Kidney epithelial cell (primary cell): ENCODE data around the gene ANKZF1. TPM values are rescaled to one million over a fixed set of nuclear protein-coding genes. Genes with fewer than 3 reads are reported as not detected.

Experiments
- DNase-seq: peaks from one replicate; pipeline ENCODE4 v3.0.0-alpha.2; 2010; ENCODE audit warnings: low read depth
- H3K27me3 ChIP-seq: 2 replicates; pipeline ENCODE4 v1.6.0; 2011; ENCODE audit warnings: low read length; ENCODE audit not compliant: control insufficient read depth, insufficient read depth
- H3K36me3 ChIP-seq: 2 replicates; pipeline ENCODE4 v1.5.1; 2011; ENCODE audit warnings: low read length; ENCODE audit not compliant: control insufficient read depth, insufficient read depth
- H3K4me3 ChIP-seq: 2 replicates; pipeline ENCODE4 v1.5.1; 2011; ENCODE audit warnings: low read depth, mild to moderate bottlenecking, control low read depth, low read length
- CTCF ChIP-seq: IDR thresholded peaks from 2 replicates; pipeline ENCODE4 v1.5.1; 2011; ENCODE audit warnings: mild to moderate bottlenecking, moderate library complexity, low read length, control low read depth, inconsistent platforms; ENCODE audit not compliant: insufficient read depth, poor library complexity, severe bottlenecking
- total RNA-seq: library from RNA; depleted of rRNA; stranded (reverse); fragments of >200 nt; gene quantifications from 2 replicates; pipeline ENCODE4 v1.2.3, GENCODE V29; 2015

Gene ANKZF1
- total RNA-seq, 1 donor from 2014 or later = 52.3 TPM

- peaks cover 6% of the 10 kb centered on the region for H3K36me3 ChIP-seq
- H3K4me3 ChIP-seq = no peak overlapping the region
- no peaks in the 10 kb centered on the region for H3K27me3 ChIP-seq
- no peak for DNase-seq
- no peak for TF ChIP-seq CTCF
These were observed 16.0 kb upstream of the ANKZF1 start for GRCh38 chr2:219213486-219214071.

- peaks cover 5% of the 10 kb centered on the region for H3K36me3 ChIP-seq
- no peak overlapping the region for H3K4me3 ChIP-seq
These were observed 15.5 kb upstream of the ANKZF1 start for GRCh38 chr2:219214141-219214540.

DNA sequence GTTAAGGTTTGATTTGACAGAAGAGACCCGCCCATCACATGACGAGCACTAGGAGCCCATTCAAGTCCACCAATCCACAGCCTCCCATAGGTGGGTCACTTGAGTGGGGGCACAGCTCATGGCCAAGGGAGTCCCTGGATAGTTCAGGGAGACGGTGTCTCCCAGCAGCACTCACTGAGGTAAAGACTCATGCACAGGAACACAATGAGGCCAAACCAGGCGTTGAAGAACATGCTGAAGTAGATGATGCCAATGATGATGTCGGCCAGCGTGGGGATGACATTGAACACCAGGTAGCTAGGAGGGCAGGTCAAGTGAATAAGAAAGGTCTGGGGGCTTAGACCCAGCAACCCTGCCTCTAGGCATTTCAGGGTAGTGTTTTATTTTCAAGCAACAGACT, 14.8 kb upstream of the ANKZF1 start:
- no peak for DNase-seq
- Histone ChIP-seq H3K4me3 (no peak overlapping the region), H3K27me3 (no peaks in the 10 kb centered on the region), H3K36me3 (peaks cover 5% of the 10 kb centered on the region)
- no peak for TF ChIP-seq CTCF

More at GRCh38 chr2:219214141-219214540, 15.5 kb upstream of the ANKZF1 start:
- no peak for TF ChIP-seq CTCF
- no peak for DNase-seq
- H3K27me3 ChIP-seq = no peaks in the 10 kb centered on the region

DNA sequence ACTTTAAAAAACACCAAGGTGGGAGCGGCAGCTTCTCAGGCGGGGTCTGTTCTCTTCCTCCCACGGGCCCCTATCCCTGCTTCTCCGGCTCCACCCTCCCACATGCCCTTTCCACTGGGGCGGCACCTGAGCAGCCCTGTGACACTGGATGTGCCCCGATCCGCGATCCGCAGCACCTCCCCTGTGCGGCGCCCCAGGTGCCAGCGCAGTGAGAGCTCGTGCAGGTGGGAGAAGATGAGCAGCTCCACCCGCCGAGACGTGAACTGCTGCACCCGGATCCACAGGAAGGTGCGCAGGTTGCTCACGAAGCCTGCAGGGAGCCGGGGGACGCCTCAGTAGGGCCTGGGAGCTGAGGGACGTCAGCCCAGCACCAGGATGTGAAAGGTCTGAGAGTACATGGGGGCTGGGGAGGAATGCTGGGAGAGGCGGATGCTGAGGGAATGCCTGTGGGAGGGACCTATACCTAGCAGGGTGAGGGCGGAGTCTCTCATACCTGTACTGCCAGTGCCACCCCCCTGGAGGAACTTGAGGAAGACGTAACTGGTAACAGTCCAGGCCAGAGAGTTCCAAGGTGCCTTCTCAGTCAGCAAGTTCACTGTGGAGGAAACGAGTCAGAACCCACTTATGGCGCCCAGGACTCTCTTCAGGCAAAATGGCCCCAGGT, 13.6 kb upstream of the ANKZF1 start:
- no peaks in the 10 kb centered on the region for H3K27me3 ChIP-seq
- no peak for TF ChIP-seq CTCF
- no peak overlapping the region for H3K4me3 ChIP-seq
- no peak for DNase-seq
- peaks cover 3% of the 10 kb centered on the region for H3K36me3 ChIP-seq

- TF ChIP-seq CTCF = no peak
- H3K4me3 ChIP-seq = no peak overlapping the region
- peaks cover 3% of the 10 kb centered on the region for H3K36me3 ChIP-seq
- H3K27me3 ChIP-seq = no peaks in the 10 kb centered on the region
- no peak for DNase-seq
These were observed 13.1 kb upstream of the ANKZF1 start for GRCh38 chr2:219216535-219216915.

- TF ChIP-seq CTCF = no peak
- Histone ChIP-seq H3K4me3 (peak overlapping the region; percentile 43), H3K27me3 (no peaks in the 10 kb centered on the region), H3K36me3 (peaks cover 2% of the 10 kb centered on the region)
- DNase-seq = no peak
These were observed 11.3 kb upstream of the ANKZF1 start for GRCh38 chr2:219218217-219218731.
